ENCODE data around the gene POLA2. TPM values are rescaled to one million over a fixed set of nuclear protein-coding genes. Genes with fewer than 3 reads are reported as not detected.
"Not testable (repeated sequence)": the region's sequence is repeated elsewhere in the genome, so short reads cannot be mapped to it uniquely, and the experiment has no call there.

The POLA2 gene
- total and polyA plus RNA-seq, 3 donors from 2014 or later = 21.9 to 27.6 (median 24.2) TPM

DNA sequence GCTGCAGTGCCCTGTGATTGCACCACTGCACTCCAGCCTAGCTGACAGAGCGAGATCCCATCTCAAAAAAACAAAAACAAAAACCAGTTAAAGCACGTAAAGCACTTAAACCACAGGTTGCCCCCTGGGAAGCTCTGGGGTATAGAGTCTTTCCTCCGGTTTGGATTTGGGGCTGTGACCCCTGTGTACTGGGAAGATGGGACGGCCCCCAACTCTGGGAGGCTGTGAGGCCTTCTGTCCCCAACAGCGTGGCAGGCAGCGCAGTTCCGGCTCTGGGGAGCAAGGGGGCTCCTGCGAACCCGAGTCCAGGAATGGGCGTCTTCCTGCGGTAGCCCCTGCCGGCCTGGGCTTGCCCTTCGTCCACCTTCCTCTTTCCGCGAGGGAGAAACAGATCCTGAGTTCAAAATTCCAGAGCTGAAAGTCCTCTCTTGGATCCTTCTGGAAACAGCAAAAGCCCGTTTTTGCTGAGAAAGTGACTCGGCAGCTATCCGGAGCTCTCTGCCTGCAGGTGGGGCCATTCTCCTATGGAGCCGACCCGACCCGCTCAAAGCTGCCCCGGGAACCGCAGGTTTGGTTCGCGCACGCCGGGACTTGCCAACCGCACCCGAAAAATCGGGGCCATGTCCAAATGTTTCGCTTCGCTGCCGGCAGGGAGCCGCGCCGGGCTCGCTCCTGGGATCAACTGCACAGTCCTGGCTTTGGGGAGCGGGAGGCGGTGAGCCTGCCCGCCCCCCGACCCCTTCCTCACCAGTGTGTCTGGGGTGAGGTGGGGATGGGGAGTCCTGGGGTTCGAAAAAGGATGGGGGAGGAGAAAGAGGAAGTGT lies 36.3 kb upstream of the POLA2 start:
- Histone ChIP-seq H3K9me3 (no peaks in the 10 kb centered on the region), H3K27ac (no peak overlapping the region), H3K27me3 (no peaks in the 10 kb centered on the region), H3K4me1 (no peaks in the 10 kb centered on the region), H3K4me3 (peak overlapping the region; percentile 19 to 46), H3K36me3 (ENCODE audit: low read depth, missing control alignments) (no peaks in the 10 kb centered on the region)
- intact Hi-C loops (cut with DNase I; ENCODE audit: low total_unique reads) = no loop called here
- peak; percentile 67 for DNase-seq
- TF ChIP-seq, protein P1, sequence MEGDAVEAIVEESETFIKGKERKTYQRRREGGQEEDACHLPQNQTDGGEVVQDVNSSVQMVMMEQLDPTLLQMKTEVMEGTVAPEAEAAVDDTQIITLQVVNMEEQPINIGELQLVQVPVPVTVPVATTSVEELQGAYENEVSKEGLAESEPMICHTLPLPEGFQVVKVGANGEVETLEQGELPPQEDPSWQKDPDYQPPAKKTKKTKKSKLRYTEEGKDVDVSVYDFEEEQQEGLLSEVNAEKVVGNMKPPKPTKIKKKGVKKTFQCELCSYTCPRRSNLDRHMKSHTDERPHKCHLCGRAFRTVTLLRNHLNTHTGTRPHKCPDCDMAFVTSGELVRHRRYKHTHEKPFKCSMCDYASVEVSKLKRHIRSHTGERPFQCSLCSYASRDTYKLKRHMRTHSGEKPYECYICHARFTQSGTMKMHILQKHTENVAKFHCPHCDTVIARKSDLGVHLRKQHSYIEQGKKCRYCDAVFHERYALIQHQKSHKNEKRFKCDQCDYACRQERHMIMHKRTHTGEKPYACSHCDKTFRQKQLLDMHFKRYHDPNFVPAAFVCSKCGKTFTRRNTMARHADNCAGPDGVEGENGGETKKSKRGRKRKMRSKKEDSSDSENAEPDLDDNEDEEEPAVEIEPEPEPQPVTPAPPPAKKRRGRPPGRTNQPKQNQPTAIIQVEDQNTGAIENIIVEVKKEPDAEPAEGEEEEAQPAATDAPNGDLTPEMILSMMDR (IDR thresholded peaks at IDR 0.05) = peak in 1 of 3 experiments; percentile 14
- TF ChIP-seq POLR2A (IDR thresholded peaks at IDR 0.05) = no peak
- WGBS, 2 donors = 6% methylated on average over 34 to 42 of the region's 42 CpGs

GRCh38 chr11:65226103-65226442 lies 35.7 kb upstream of the POLA2 start:
- 21 to 40% methylated on average over 7 of the region's 7 CpGs for WGBS, 2 donors

DNA sequence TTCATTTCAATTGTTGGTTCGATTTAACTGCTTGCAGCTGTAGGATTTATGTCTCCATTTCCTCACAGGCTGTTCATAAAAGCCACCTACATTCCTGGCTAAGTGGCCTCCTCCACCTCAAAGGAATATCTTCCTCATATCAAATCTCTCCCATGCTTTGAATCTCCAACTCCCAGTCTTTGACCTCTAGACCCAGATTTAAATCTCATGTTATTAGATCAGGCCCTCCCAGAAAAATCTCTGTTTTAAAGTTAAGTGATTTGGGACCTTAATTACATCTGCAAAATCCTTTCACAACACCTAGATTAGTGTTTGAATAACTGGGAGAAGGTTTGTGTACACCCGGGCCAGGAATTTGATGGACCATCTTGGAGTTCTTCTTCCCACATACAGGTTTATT lies 33.9 kb upstream of the POLA2 start:
- intact Hi-C loops (cut with DNase I; ENCODE audit: low total_unique reads) = no loop called here
- no peak for DNase-seq

More at GRCh38 chr11:65226103-65226442, 35.7 kb upstream of the POLA2 start:
- Histone ChIP-seq H3K36me3 (ENCODE audit: low read depth, missing control alignments) (no peaks in the 10 kb centered on the region), H3K4me1 (no peaks in the 10 kb centered on the region), H3K27ac (no peak overlapping the region), H3K4me3 (peak overlapping the region; percentile 19 to 46), H3K27me3 (no peaks in the 10 kb centered on the region), H3K9me3 (no peaks in the 10 kb centered on the region)
- TF ChIP-seq, protein P1 (IDR thresholded peaks at IDR 0.05) = no peak
- no peak for TF ChIP-seq POLR2A (IDR thresholded peaks at IDR 0.05)
- intact Hi-C loops (cut with DNase I; ENCODE audit: low total_unique reads) = no loop called here
- no peak for DNase-seq

DNA sequence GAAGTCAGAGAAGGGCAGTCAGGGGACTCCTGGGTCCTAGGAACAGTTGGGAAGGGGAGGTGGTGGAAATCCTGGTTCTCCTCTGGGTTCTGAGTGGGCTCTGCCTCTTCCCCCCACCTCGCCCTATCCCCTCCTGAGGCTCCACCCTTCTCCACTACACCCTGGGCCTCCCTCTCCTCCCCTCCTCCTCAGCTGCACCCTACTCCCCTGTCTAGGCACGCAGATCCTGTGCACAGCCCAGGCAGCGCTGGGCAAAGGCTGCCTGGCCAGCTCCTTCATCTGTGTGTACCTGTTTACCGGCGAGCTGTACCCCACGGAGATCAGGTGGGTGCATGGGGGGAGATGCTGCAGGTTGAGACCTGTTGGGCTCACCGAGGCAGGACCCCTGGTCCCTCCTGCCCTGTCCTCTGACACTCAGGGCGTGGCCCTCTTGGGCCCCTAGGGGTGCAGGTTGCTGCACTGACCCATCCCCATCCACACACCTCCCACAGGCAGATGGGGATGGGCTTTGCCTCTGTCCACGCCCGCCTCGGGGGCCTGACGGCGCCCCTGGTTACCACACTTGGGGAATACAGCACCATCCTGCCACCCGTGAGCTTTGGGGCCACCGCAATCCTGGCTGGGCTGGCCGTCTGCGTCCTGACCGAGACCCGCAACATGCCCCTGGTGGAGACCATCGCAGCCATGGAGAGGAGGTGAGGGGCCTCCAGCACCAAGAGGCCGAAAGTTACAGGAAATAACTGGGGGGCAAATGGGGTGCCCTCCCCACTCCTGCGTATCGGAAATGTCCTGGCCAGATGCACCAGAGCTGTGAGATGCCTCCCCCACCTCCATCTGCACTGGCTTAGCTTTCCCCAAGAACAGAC lies 25.3 kb upstream of the POLA2 start:
- intact Hi-C loops (cut with DNase I; ENCODE audit: low total_unique reads) = no loop called here
- Histone ChIP-seq H3K4me3 (no peak overlapping the region), H3K27ac (no peak overlapping the region), H3K27me3 (no peaks in the 10 kb centered on the region), H3K36me3 (ENCODE audit: low read depth, missing control alignments) (no peaks in the 10 kb centered on the region), H3K9me3 (no peaks in the 10 kb centered on the region), H3K4me1 (no peaks in the 10 kb centered on the region)
- 87 to 89% methylated on average over 8 to 21 of the region's 23 CpGs for WGBS, 2 donors
- no peak for DNase-seq
- TF ChIP-seq POLR2A (IDR thresholded peaks at IDR 0.05) = no peak
- TF ChIP-seq, protein P1 (IDR thresholded peaks at IDR 0.05) = no peak

More for the DNA sequence above, 33.9 kb upstream of the POLA2 start:
- Histone ChIP-seq H3K27me3 (no peaks in the 10 kb centered on the region), H3K36me3 (ENCODE audit: low read depth, missing control alignments) (no peaks in the 10 kb centered on the region), H3K9me3 (no peaks in the 10 kb centered on the region), H3K27ac (no peak overlapping the region), H3K4me1 (no peaks in the 10 kb centered on the region), H3K4me3 (no peak overlapping the region)
- 87 to 91% methylated on average over 2 of the region's 2 CpGs for WGBS, 2 donors
- TF ChIP-seq, protein P1 (IDR thresholded peaks at IDR 0.05) = no peak
- no peak for TF ChIP-seq POLR2A (IDR thresholded peaks at IDR 0.05)

GRCh38 chr11:65238302-65238701 lies 23.5 kb upstream of the POLA2 start:
- intact Hi-C loops (cut with DNase I; ENCODE audit: low total_unique reads) = not testable (repeated sequence)

More at GRCh38 chr11:65238302-65238701, 23.5 kb upstream of the POLA2 start:
- H3K27me3 ChIP-seq; H3K36me3 ChIP-seq (ENCODE audit: low read depth, missing control alignments); H3K4me3 ChIP-seq; H3K27ac ChIP-seq; DNase-seq; H3K9me3 ChIP-seq; H3K4me1 ChIP-seq: not testable (repeated sequence)
- WGBS, 2 donors = 58 to 74% methylated on average over 4 to 6 of the region's 6 CpGs

Data from testis (tissue), 3 donors.